Measurements from ENCODE around the gene EHMT1. TPM values are rescaled to one million over a fixed set of nuclear protein-coding genes. Genes with fewer than 3 reads are reported as not detected.

Gene EHMT1
- total and polyA plus RNA-seq, 2 of the 13 experiments (the other 11 are each of a cell fraction or from before 2014, with no cell fraction given), result 23.0 to 27.1 TPM

DNA sequence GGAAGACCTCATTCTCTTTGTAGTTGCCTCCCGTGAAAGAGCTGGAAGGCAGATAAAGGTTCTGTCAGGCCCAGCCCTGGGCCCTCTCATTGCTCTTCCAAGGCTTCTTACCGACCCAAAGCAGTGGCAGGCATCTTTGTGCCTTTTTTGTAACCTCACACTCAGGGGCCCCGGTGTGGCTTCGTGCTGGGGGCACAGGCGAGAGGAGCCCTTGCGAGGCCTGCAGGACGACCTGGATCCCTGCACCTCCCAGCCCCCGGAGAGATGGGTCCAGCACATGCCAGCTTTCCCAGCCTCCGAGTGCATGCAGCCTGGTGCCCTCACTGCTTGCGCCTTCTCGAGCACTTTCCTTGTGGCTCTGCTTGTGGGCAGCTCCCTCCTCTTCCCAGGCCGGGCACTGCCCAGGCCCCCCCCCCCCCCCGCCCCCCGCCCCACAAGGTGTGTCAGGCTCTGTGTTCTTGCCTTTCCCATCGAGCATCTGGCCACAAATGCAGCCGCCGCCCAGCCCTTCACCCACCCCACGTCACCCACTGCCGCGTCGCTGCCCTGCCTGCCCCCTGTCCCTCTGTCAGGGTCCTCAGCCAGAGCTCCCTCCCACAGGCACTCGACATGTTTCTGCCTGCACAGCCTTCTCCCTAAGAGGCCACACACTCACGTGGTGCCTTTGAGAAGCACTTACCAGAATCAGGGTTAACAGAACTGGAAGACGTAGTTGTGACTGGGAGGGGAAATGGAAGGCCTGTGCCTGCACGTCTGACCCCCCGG is 195.0 kb downstream of the EHMT1 start:
- in situ Hi-C loops (cut with HindIII; ENCODE audit: extremely low pct_ligation_motif_present, low pct_unique_long_range_greater_than_20kb), result no loop called here

More for the DNA sequence above, 195.0 kb downstream of the EHMT1 start:
- Histone ChIP-seq H4K20me1 (ENCODE audit: insufficient read depth, low read length) (no peaks in the 10 kb centered on the region), H3K4me3 (replicated peaks in 1 of 3; ENCODE audit: insufficient read depth in 1 of 3, low read depth in 2 of 3, low read length in 3 of 3) (no peak overlapping the region), H3K9ac (ENCODE audit: insufficient read depth, low read depth, low read length) (no peak overlapping the region), H3K4me1 (ENCODE audit: insufficient read depth, low read length) (no peaks in the 10 kb centered on the region), H3K36me3 (replicated peaks in 1 of 2; ENCODE audit: control insufficient read depth in 1 of 2, insufficient read depth in 2 of 2, low read length in 2 of 2) (peaks cover 29 to 44% of the 10 kb centered on the region in 2 experiments; a peak in 4 of 5 replicates), H3K27ac (ENCODE audit: extremely low read length, insufficient read depth, low read length) (no peak overlapping the region), H3K79me2 (ENCODE audit: insufficient read depth, low read length) (no peaks in the 10 kb centered on the region), H3K9me3 (ENCODE audit: low read length) (no peaks in the 10 kb centered on the region), H3K27me3 (ENCODE audit: control insufficient read depth in 1 of 2, insufficient read depth in 2 of 2, low read length in 2 of 2) (no peaks in the 10 kb centered on the region), H2AFZ (ENCODE audit: low read length) (no peak overlapping the region), H3K4me2 (ENCODE audit: low read depth, low read length) (no peak overlapping the region)
- 96% methylated on average over 21 of the region's 26 CpGs for WGBS (ENCODE audit: low lambda C conversion rate)
- DNase-seq (ENCODE audit: low spot score) (no peak), FAIRE-seq (no peak), ATAC-seq (no peak)
- no TSS peak for BruUV-seq (replicated peaks)
- POLR2A ChIA-PET, result no interaction called here
- CTCF ChIA-PET (ENCODE audit: low intra/inter-chr PET ratio, low total read pairs), result no interaction called here
- intact Hi-C loops (cut with micrococcal nuclease; ENCODE audit: unreplicated experiment), result no loop called here
- no peak for TF ChIP-seq NFYC (CRISPR knock-in tag; IDR thresholded peaks at IDR 0.05)
- TF ChIP-seq TOPORS (CRISPR knock-in tag; IDR thresholded peaks at IDR 0.05), result no peak
- TF ChIP-seq EED (CRISPR knock-in tag; IDR thresholded peaks at IDR 0.05), result no peak
- TF ChIP-seq ZNF572 (CRISPR knock-in tag; IDR thresholded peaks at IDR 0.05), result no peak
- no peak for TF ChIP-seq ZNF574 (CRISPR knock-in tag; IDR thresholded peaks at IDR 0.05)
- no peak for TF ChIP-seq ZNF451 (CRISPR knock-in tag; IDR thresholded peaks at IDR 0.05)
- TF ChIP-seq SALL2 (CRISPR knock-in tag; IDR thresholded peaks at IDR 0.05), result no peak
- TF ChIP-seq U2AF2 (IDR thresholded peaks at IDR 0.05; ENCODE audit: low read depth, low read length), result no peak
- TF ChIP-seq ZNF276 (CRISPR knock-in tag; IDR thresholded peaks at IDR 0.05; ENCODE audit: low read depth), result no peak
- TF ChIP-seq ZNF543 (CRISPR knock-in tag; IDR thresholded peaks at IDR 0.05), result no peak
- TF ChIP-seq HDAC6 (IDR thresholded peaks at IDR 0.05; ENCODE audit: low read depth, low read length), result no peak
- TF ChIP-seq, protein P1, sequence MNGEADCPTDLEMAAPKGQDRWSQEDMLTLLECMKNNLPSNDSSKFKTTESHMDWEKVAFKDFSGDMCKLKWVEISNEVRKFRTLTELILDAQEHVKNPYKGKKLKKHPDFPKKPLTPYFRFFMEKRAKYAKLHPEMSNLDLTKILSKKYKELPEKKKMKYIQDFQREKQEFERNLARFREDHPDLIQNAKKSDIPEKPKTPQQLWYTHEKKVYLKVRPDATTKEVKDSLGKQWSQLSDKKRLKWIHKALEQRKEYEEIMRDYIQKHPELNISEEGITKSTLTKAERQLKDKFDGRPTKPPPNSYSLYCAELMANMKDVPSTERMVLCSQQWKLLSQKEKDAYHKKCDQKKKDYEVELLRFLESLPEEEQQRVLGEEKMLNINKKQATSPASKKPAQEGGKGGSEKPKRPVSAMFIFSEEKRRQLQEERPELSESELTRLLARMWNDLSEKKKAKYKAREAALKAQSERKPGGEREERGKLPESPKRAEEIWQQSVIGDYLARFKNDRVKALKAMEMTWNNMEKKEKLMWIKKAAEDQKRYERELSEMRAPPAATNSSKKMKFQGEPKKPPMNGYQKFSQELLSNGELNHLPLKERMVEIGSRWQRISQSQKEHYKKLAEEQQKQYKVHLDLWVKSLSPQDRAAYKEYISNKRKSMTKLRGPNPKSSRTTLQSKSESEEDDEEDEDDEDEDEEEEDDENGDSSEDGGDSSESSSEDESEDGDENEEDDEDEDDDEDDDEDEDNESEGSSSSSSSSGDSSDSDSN (CRISPR knock-in tag; IDR thresholded peaks at IDR 0.05), result no peak
- no peak for TF ChIP-seq GATAD2A (CRISPR knock-in tag; IDR thresholded peaks at IDR 0.05)
- no peak for TF ChIP-seq JDP2 (CRISPR knock-in tag; IDR thresholded peaks at IDR 0.05; ENCODE audit: borderline replicate concordance)

All from HepG2 (cell line).